Aorta (tissue), 5 donors: ENCODE results near the gene COL4A3. TPM values are rescaled to one million over a fixed set of nuclear protein-coding genes. Genes with fewer than 3 reads are reported as not detected.

Source experiments
- ATAC-seq: fragments of 200-7000 bp; cut with Tn5 transposase; one replicate; pipeline ENCODE4 v1.9.1; 2022; ENCODE audit warnings: moderate library complexity; ENCODE audit not compliant: low FRiP score
- DNase-seq, 2 donors: peaks; one replicate each; pipeline ENCODE4 v3.0.0-alpha.2; 2020
- H3K27ac ChIP-seq, 2 donors: one replicate each; pipeline ENCODE4 v1.5.1; 2013; ENCODE audit warnings: low read length in 2 of 2, mild to moderate bottlenecking in 2 of 2, moderate library complexity in 2 of 2, control low read depth in 1 of 2, inconsistent platforms in 1 of 2, low read depth in 1 of 2
- H3K27me3 ChIP-seq, 2 donors: one replicate each; pipeline ENCODE4 v1.6.1; 2013; ENCODE audit warnings: control low read depth in 1 of 2, low read length in 1 of 2, mild to moderate bottlenecking in 1 of 2, moderate library complexity in 1 of 2; ENCODE audit not compliant: insufficient read depth in 2 of 2, control insufficient read depth in 1 of 2
- H3K36me3 ChIP-seq, 2 donors: one replicate each; pipeline ENCODE4 v1.6.1; 2013; ENCODE audit warnings: control low read depth in 1 of 2, low read length in 1 of 2, mild to moderate bottlenecking in 1 of 2; ENCODE audit not compliant: insufficient read depth in 2 of 2, control insufficient read depth in 1 of 2
- H3K4me1 ChIP-seq, 2 donors: one replicate each; pipeline ENCODE4 v1.6.1; 2013; ENCODE audit warnings: low read length in 2 of 2, control low read depth in 1 of 2, mild to moderate bottlenecking in 1 of 2, moderate library complexity in 1 of 2; ENCODE audit not compliant: insufficient read depth in 2 of 2, control insufficient read depth in 1 of 2
- H3K4me3 ChIP-seq, 2 donors: one replicate each; pipeline ENCODE4 v1.5.1; 2013; ENCODE audit warnings: low read length in 2 of 2, control low read depth in 1 of 2, mild to moderate bottlenecking in 1 of 2
- H3K9me3 ChIP-seq: one replicate; pipeline ENCODE4 v1.6.1; 2013; ENCODE audit warnings: mild to moderate bottlenecking, low read length; ENCODE audit not compliant: control insufficient read depth
- WGBS, 2 donors: extraction: QIAGEN DNeasy Blood & Tissue Kit; methylation state at CpG; one replicate each; pipeline ENCODE4 v1.1.7; 2013; 5-methylcytosine and 5-hydroxymethylcytosine counted together
- intact Hi-C, 2 donors: fragments of 100-400 bp; cut with DNase I; formaldehyde crosslinking; loops; one replicate each; pipeline versions ENCODE4 v1.14.2 to v1.15.0; 2022
- polyA plus RNA-seq, 2 donors: library from polyadenylated mRNA; stranded (reverse); fragments of 200-250 nt; gene quantifications; one replicate each; pipeline ENCODE4 v1.2.3, GENCODE V29; 2013
- total RNA-seq, 2 donors: library from RNA; stranded (reverse); fragmentation: NEBNext Ultra II Directional; extraction: Animal tissue kit (Norgen Biotek cat#: 25700); gene quantifications; one replicate each; pipeline ENCODE4 v1.2.1, GENCODE V29; 2021
- donor health status: healthy with polysubstance abuse.
- donor health status: Bipolar disorder and iron deficiency.
- donor health status: DM: no; HTN: no; CAD: no.
- donor health status: DM: no; HTN: no; CAD: no.
- donor health status: DM: yes; HTN: yes; CAD: no.

Gene COL4A3
- total and polyA plus RNA-seq, 4 donors, result 2.8 to 22.7 (median 14.6) TPM

GRCh38 chr2:227340106-227340505 lies 175.7 kb downstream of the COL4A3 start:
- no peak overlapping the region for H3K4me3 ChIP-seq
- intact Hi-C loops, result no loop called here
- ATAC-seq, result no peak
- no peak for DNase-seq
- peaks cover 0 to 5% of the 10 kb centered on the region in 2 donors for H3K36me3 ChIP-seq
- WGBS, 2 donors, result 70% methylated on average over 6 of the region's 6 CpGs
- H3K4me1 ChIP-seq, result no peaks in the 10 kb centered on the region
- H3K27me3 ChIP-seq, result no peaks in the 10 kb centered on the region
- H3K27ac ChIP-seq, result no peak overlapping the region
- no peaks in the 10 kb centered on the region for H3K9me3 ChIP-seq

GRCh38 chr2:227341553-227341952 lies 177.1 kb downstream of the COL4A3 start:
- no peaks in the 10 kb centered on the region for H3K9me3 ChIP-seq
- intact Hi-C loops, result no loop called here
- no peaks in the 10 kb centered on the region for H3K4me1 ChIP-seq
- ATAC-seq (no peak), DNase-seq (no peak)
- H3K27me3 ChIP-seq, result no peaks in the 10 kb centered on the region
- peaks cover 0 to 5% of the 10 kb centered on the region in 2 donors for H3K36me3 ChIP-seq
- no peak overlapping the region for H3K4me3 ChIP-seq
- WGBS, 2 donors, result 73 to 77% methylated on average over 2 of the region's 2 CpGs
- no peak overlapping the region for H3K27ac ChIP-seq

- intact Hi-C loops, result no loop called here
- ATAC-seq (no peak), DNase-seq (no peak)
- H3K4me1 ChIP-seq, result no peaks in the 10 kb centered on the region
- H3K36me3 ChIP-seq, result peaks cover 0 to 4% of the 10 kb centered on the region in 2 donors
- no peak overlapping the region for H3K4me3 ChIP-seq
- no peaks in the 10 kb centered on the region for H3K9me3 ChIP-seq
- H3K27me3 ChIP-seq, result no peaks in the 10 kb centered on the region
- WGBS, 2 donors, result 88 to 89% methylated on average over 2 of the region's 2 CpGs
- H3K27ac ChIP-seq, result no peak overlapping the region
Measured at GRCh38 chr2:227344231-227344630, 179.8 kb downstream of the COL4A3 start.

GRCh38 chr2:227347117-227347516 lies 182.7 kb downstream of the COL4A3 start:
- Histone ChIP-seq H3K27me3 (no peaks in the 10 kb centered on the region), H3K36me3 (peaks cover 0 to 2% of the 10 kb centered on the region in 2 donors), H3K4me1 (no peaks in the 10 kb centered on the region), H3K4me3 (no peak overlapping the region), H3K9me3 (no peaks in the 10 kb centered on the region), H3K27ac (no peak overlapping the region)
- DNase-seq (no peak), ATAC-seq (no peak)
- intact Hi-C loops, result no loop called here
- WGBS, 2 donors, result 74 to 76% methylated on average over 7 of the region's 7 CpGs

GRCh38 chr2:227348324-227348723 lies 183.9 kb downstream of the COL4A3 start:
- H3K4me3 ChIP-seq, result no peak overlapping the region
- intact Hi-C loops, result no loop called here
- WGBS, 2 donors, result 98% methylated on average over 2 of the region's 2 CpGs
- ATAC-seq, result no peak
- H3K27ac ChIP-seq, result no peak overlapping the region
- no peaks in the 10 kb centered on the region for H3K9me3 ChIP-seq
- peaks cover 2 to 3% of the 10 kb centered on the region in 2 donors for H3K36me3 ChIP-seq
- H3K4me1 ChIP-seq, result no peaks in the 10 kb centered on the region
- no peaks in the 10 kb centered on the region for H3K27me3 ChIP-seq
- DNase-seq, result no peak

- peaks cover 2 to 3% of the 10 kb centered on the region in 2 donors for H3K36me3 ChIP-seq
- H3K27ac ChIP-seq, result no peak overlapping the region
- ATAC-seq (no peak), DNase-seq (no peak)
- intact Hi-C loops, result no loop called here
- no peaks in the 10 kb centered on the region for H3K4me1 ChIP-seq
- no peak overlapping the region for H3K4me3 ChIP-seq
- no peaks in the 10 kb centered on the region for H3K27me3 ChIP-seq
- no peaks in the 10 kb centered on the region for H3K9me3 ChIP-seq
- WGBS, 2 donors, result 91% methylated on average over 7 of the region's 7 CpGs
Measured at GRCh38 chr2:227349989-227350612, 185.7 kb downstream of the COL4A3 start.

- H3K27ac ChIP-seq, result no peak overlapping the region
- ATAC-seq (no peak), DNase-seq (no peak)
- H3K27me3 ChIP-seq, result no peaks in the 10 kb centered on the region
- peaks cover 3 to 4% of the 10 kb centered on the region in 2 donors for H3K36me3 ChIP-seq
- H3K9me3 ChIP-seq, result no peaks in the 10 kb centered on the region
- WGBS, 2 donors, result 74 to 75% methylated on average over 4 of the region's 4 CpGs
- H3K4me1 ChIP-seq, result no peaks in the 10 kb centered on the region
- intact Hi-C loops, result no loop called here
- no peak overlapping the region for H3K4me3 ChIP-seq
Measured at GRCh38 chr2:227351639-227352038, 187.2 kb downstream of the COL4A3 start.

GRCh38 chr2:227360351-227360750 lies 195.9 kb downstream of the COL4A3 start:
- 70 to 75% methylated on average over 5 of the region's 5 CpGs for WGBS, 2 donors
- H3K4me1 ChIP-seq, result no peaks in the 10 kb centered on the region
- intact Hi-C loops, result no loop called here
- H3K9me3 ChIP-seq, result no peaks in the 10 kb centered on the region
- ATAC-seq (no peak), DNase-seq (no peak)
- H3K27me3 ChIP-seq, result no peaks in the 10 kb centered on the region
- H3K36me3 ChIP-seq, result peaks cover 0 to 4% of the 10 kb centered on the region in 2 donors
- no peak overlapping the region for H3K27ac ChIP-seq
- no peak overlapping the region for H3K4me3 ChIP-seq

GRCh38 chr2:227363756-227364155 lies 199.3 kb downstream of the COL4A3 start:
- Histone ChIP-seq H3K36me3 (peaks cover 0 to 2% of the 10 kb centered on the region in 2 donors), H3K4me3 (no peak overlapping the region), H3K27me3 (no peaks in the 10 kb centered on the region), H3K4me1 (no peaks in the 10 kb centered on the region), H3K27ac (no peak overlapping the region), H3K9me3 (no peaks in the 10 kb centered on the region)
- intact Hi-C loops, result no loop called here
- WGBS, 2 donors, result 82 to 85% methylated on average over 6 of the region's 6 CpGs
- DNase-seq (no peak), ATAC-seq (no peak)
